ENCODE measurements around the gene TINAGL1.
A peak's percentile ranks its signal among the peaks of the same experiment; 100 is the strongest.

TINAGL1 gene

DNA sequence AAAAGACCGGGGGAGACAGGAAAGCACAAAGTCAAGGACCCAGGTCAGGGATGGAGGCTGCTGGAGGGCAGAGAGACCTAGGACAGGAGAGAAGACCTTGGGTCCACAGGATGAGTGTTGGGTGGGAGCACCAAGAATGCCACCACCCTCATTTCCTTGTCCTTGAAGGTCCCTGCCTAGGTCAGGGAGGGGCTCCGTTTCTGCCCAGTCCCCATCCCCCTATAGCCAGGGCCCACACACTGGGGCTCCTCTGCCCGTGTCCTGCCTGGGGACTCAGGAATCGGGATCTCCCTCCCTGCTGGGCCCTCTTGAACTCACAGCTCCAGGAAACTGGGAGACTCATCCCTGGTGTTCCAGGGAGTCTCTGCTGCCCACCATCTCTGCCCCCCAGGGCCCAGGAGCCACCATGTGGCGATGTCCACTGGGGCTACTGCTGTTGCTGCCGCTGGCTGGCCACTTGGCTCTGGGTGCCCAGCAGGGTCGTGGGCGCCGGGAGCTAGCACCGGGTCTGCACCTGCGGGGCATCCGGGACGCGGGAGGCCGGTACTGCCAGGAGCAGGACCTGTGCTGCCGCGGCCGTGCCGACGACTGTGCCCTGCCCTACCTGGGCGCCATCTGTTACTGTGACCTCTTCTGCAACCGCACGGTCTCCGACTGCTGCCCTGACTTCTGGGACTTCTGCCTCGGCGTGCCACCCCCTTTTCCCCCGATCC lies 584 bp downstream of the TINAGL1 start:
- H3K36me3 ChIP-seq (ENCODE audit: control insufficient read depth, insufficient read depth, low read length): no peaks in the 10 kb centered on the region
- H3K4me1 ChIP-seq (ENCODE audit: control insufficient read depth, insufficient read depth, low read length): peaks cover 43% of the 10 kb centered on the region
- no peaks in the 10 kb centered on the region for H3K27me3 ChIP-seq (ENCODE audit: control insufficient read depth, insufficient read depth, low read length)
- no peak overlapping the region for H3K9ac ChIP-seq (ENCODE audit: low read depth, low read length)
- no peak overlapping the region for H3K27ac ChIP-seq (ENCODE audit: low read depth, low read length)
- peak overlapping the region; percentile 47; the same call in 1 of the 2 replicates for H3K4me3 ChIP-seq (ENCODE audit: low read depth, low read length)
- H3K9me3 ChIP-seq (ENCODE audit: control insufficient read depth, insufficient read depth, low read length): no peaks in the 10 kb centered on the region

DNA sequence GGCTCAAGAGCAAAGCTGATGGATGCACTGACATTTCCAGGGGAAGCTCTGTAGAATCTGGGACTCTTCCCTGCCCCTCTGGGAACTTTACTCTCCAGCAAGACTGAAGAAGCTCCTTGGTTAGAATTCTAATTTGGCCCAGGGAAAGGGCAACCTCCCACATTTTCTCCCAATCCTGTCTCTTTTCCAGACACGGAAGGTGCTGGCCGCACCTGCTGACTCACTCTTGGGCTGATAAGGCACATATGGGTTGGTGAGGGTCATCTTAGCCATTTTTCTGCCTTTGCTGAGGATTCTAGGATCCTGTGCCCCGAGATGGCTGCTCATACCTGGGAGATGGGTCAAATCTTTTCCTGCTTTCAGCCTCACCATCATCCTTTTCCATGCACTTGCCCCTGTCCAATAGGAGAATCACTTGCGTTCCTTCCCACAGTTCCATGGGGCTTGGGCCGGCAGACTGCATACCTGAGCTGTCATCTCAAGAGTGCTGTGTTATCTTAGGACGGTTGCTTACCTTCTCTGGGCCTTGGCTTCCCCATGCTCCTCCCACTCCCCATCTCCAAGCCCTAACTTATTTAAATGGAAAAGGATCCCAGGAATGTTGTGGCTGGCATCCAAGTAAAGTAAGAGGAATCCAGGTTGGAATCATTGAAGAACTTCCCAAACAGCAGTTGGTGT lies 1.3 kb downstream of the TINAGL1 start:
- Histone ChIP-seq H3K4me1 (ENCODE audit: control insufficient read depth, insufficient read depth, low read length) (peaks cover 47% of the 10 kb centered on the region), H3K9ac (ENCODE audit: low read depth, low read length) (no peak overlapping the region), H3K27me3 (ENCODE audit: control insufficient read depth, insufficient read depth, low read length) (no peaks in the 10 kb centered on the region), H3K4me3 (ENCODE audit: low read depth, low read length) (no peak overlapping the region), H3K9me3 (ENCODE audit: control insufficient read depth, insufficient read depth, low read length) (no peaks in the 10 kb centered on the region), H3K27ac (ENCODE audit: low read depth, low read length) (no peak overlapping the region), H3K36me3 (ENCODE audit: control insufficient read depth, insufficient read depth, low read length) (no peaks in the 10 kb centered on the region)

DNA sequence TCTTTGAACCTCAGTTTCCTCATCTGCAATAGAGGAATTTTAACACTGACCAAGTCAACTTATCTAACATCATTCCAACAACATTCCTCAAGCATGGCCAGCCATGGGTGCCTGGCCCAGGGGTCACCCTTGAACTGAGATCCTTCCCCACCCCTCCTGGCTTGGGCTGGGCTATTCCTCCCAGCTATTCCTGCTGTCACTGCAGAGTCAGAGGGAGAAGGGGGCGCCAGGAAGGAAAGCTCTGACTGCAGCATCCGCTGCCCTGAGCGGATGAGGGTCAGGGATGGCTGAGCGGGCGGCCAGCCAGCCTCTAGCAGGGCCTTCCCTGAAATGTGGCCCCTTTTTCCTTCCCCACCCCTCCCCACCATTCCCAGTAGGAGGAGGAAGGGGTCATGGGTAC lies 3.1 kb downstream of the TINAGL1 start:
- H3K27me3 ChIP-seq (ENCODE audit: control insufficient read depth, insufficient read depth, low read length): no peaks in the 10 kb centered on the region
- H3K4me1 ChIP-seq (ENCODE audit: control insufficient read depth, insufficient read depth, low read length): peaks cover 50% of the 10 kb centered on the region
- H3K36me3 ChIP-seq (ENCODE audit: control insufficient read depth, insufficient read depth, low read length): no peaks in the 10 kb centered on the region
- H3K9ac ChIP-seq (ENCODE audit: low read depth, low read length): no peak overlapping the region
- no peak overlapping the region for H3K4me3 ChIP-seq (ENCODE audit: low read depth, low read length)
- no peaks in the 10 kb centered on the region for H3K9me3 ChIP-seq (ENCODE audit: control insufficient read depth, insufficient read depth, low read length)
- peak overlapping the region; percentile 17 for H3K27ac ChIP-seq (ENCODE audit: low read depth, low read length)

DNA sequence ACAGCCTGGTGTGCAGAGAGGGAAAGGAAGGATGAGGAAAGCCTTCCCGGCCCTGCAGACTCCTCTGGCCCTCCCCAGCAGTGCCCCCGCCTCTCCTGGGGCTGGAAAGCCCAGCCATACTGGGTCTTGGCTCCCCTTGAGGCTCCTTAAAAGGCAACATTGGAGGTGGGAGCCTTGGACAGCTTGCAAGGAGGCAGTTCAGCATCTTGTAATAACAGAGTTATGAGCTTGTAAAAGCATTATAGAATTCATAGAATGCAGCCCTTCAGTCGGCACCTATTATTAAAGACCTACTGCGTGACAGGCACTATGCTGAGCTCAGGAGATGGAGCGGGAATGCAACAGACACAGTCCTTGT lies 4.2 kb downstream of the TINAGL1 start:
- no peak overlapping the region for H3K27ac ChIP-seq (ENCODE audit: low read depth, low read length)
- H3K9me3 ChIP-seq (ENCODE audit: control insufficient read depth, insufficient read depth, low read length): no peaks in the 10 kb centered on the region
- no peak overlapping the region for H3K4me3 ChIP-seq (ENCODE audit: low read depth, low read length)
- no peak overlapping the region for H3K9ac ChIP-seq (ENCODE audit: low read depth, low read length)
- no peaks in the 10 kb centered on the region for H3K27me3 ChIP-seq (ENCODE audit: control insufficient read depth, insufficient read depth, low read length)
- H3K4me1 ChIP-seq (ENCODE audit: control insufficient read depth, insufficient read depth, low read length): peaks cover 47% of the 10 kb centered on the region
- H3K36me3 ChIP-seq (ENCODE audit: control insufficient read depth, insufficient read depth, low read length): no peaks in the 10 kb centered on the region

DNA sequence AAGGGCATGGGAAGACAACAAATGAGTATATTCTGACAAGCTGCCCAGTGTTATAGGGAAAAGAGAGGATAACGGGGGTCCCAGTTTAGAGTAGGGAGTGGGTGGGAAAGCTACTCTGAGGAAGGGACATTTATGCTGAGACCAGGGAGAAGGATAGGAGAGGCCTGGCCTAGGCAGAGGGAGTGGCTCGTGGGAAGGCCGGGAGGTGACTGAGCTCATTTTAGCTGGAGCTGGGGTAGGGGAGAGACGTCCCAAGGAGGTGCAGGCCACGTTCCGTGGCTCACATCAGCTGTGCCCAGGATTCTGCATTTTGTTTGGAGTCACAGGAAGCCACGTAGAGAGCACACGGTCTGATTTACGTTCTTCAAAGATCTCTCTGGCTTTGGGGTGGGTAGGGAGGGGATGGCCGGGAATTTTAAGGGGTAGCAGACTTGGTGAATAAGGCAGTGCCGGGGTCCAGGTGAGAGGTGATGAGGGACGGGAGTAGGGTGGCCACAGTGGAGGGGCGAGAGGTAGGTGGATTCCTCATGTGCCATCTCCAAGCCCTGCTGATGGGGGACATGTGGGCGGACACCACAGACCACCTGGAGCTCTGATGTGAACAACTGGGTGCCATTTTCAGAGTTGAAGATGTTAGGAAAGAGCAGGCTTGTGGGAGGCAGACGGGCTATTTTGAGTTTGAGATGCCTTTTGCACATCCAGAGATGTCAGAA lies 4.7 kb downstream of the TINAGL1 start:
- Histone ChIP-seq H3K4me3 (ENCODE audit: low read depth, low read length) (no peak overlapping the region), H3K9ac (ENCODE audit: low read depth, low read length) (no peak overlapping the region), H3K4me1 (ENCODE audit: control insufficient read depth, insufficient read depth, low read length) (peaks cover 42% of the 10 kb centered on the region), H3K36me3 (ENCODE audit: control insufficient read depth, insufficient read depth, low read length) (no peaks in the 10 kb centered on the region), H3K27me3 (ENCODE audit: control insufficient read depth, insufficient read depth, low read length) (no peaks in the 10 kb centered on the region), H3K27ac (ENCODE audit: low read depth, low read length) (no peak overlapping the region), H3K9me3 (ENCODE audit: control insufficient read depth, insufficient read depth, low read length) (no peaks in the 10 kb centered on the region)

DNA sequence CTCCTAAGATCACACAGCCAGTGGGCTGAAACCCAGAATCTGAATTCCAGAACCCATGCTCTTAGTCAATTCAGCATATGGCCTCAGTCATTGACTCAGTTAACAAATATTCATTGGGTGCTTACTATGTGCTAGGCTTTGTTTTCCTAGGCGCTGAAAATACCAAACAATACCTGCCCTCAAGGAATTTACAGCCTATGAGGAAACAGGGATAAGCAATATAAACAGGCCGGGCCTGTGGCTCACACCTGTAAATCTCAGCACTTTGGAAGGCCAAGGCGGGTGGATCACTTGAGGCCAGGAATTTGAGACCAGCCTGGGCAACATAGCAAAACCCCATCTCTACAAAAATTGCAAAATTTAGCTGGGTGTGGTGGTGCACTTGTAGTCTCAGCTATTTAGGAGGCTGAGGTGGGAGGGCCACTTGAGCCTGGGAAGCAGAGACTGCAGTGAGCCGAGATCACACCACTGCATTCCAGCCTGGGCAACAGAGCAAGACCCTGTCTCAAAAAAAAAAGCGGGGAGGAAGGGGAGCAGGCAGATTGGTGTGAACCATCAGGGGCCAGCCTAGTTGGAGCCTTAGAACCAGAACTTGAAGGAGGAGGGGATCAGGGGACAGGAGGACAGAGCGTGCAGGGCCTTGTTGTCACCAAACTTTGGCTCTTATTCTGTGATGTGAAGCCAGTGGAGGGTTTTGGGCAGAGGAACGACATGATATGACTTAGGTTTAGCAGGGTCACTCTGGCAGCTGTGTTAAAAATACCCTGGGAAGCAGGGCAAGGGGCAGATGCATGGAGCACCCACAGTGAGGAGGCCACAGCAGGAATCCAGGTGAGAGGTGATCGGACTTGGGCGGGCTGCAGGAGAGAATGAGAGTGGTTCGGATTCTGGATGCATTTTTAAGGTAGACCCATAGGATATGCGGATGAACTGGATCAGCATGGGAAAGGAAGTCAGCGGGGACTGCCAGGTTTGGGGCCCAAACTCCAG lies 5.8 kb downstream of the TINAGL1 start:
- H3K27me3 ChIP-seq (ENCODE audit: control insufficient read depth, insufficient read depth, low read length): no peaks in the 10 kb centered on the region
- H3K4me1 ChIP-seq (ENCODE audit: control insufficient read depth, insufficient read depth, low read length): peaks cover 33% of the 10 kb centered on the region
- H3K9me3 ChIP-seq (ENCODE audit: control insufficient read depth, insufficient read depth, low read length): no peaks in the 10 kb centered on the region
- no peak overlapping the region for H3K9ac ChIP-seq (ENCODE audit: low read depth, low read length)
- H3K27ac ChIP-seq (ENCODE audit: low read depth, low read length): no peak overlapping the region
- H3K4me3 ChIP-seq (ENCODE audit: low read depth, low read length): no peak overlapping the region
- H3K36me3 ChIP-seq (ENCODE audit: control insufficient read depth, insufficient read depth, low read length): no peaks in the 10 kb centered on the region

DNA sequence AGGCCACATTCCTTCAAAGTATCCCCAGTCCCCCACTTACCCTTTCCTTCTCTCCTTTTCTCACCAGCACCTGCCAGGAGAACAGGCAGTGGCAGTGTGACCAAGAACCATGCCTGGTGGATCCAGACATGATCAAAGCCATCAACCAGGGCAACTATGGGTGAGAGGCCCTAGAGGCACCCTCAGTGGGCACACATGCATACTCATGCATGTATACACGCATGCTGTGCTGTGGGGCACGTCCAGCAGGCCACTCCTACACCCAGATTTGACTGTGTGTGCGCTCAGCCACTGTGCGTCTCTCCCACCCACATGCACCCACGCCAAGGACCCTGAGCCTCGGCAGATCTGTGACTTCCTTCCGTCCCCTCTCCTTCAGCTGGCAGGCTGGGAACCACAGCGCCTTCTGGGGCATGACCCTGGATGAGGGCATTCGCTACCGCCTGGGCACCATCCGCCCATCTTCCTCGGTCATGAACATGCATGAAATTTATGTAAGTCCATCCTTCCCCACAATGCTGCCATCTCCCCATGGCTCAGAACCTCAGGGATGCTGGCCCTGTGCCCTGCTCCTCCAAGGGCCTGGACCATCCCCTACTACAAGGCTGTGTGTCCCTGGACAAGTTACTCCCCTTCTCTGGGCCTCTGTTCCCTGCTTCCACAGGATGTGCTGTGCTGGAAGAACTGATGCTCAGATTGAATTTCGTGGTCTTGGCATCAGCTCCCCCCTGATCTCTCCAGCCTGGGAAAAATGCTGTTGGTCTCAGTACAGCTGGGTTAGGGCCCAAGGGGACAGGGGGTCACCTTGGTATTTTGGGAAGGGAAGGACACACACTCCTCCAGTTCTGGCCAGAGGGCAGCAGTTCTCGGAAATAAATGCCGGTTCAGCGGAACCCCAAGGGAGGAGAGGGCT lies 7.0 kb downstream of the TINAGL1 start:
- no peaks in the 10 kb centered on the region for H3K36me3 ChIP-seq (ENCODE audit: control insufficient read depth, insufficient read depth, low read length)
- no peak overlapping the region for H3K27ac ChIP-seq (ENCODE audit: low read depth, low read length)
- no peak overlapping the region for H3K9ac ChIP-seq (ENCODE audit: low read depth, low read length)
- H3K27me3 ChIP-seq (ENCODE audit: control insufficient read depth, insufficient read depth, low read length): no peaks in the 10 kb centered on the region; the same call in 1 of the 2 replicates
- no peaks in the 10 kb centered on the region for H3K9me3 ChIP-seq (ENCODE audit: control insufficient read depth, insufficient read depth, low read length)
- peaks cover 33% of the 10 kb centered on the region for H3K4me1 ChIP-seq (ENCODE audit: control insufficient read depth, insufficient read depth, low read length)
- no peak overlapping the region for H3K4me3 ChIP-seq (ENCODE audit: low read depth, low read length)

DNA sequence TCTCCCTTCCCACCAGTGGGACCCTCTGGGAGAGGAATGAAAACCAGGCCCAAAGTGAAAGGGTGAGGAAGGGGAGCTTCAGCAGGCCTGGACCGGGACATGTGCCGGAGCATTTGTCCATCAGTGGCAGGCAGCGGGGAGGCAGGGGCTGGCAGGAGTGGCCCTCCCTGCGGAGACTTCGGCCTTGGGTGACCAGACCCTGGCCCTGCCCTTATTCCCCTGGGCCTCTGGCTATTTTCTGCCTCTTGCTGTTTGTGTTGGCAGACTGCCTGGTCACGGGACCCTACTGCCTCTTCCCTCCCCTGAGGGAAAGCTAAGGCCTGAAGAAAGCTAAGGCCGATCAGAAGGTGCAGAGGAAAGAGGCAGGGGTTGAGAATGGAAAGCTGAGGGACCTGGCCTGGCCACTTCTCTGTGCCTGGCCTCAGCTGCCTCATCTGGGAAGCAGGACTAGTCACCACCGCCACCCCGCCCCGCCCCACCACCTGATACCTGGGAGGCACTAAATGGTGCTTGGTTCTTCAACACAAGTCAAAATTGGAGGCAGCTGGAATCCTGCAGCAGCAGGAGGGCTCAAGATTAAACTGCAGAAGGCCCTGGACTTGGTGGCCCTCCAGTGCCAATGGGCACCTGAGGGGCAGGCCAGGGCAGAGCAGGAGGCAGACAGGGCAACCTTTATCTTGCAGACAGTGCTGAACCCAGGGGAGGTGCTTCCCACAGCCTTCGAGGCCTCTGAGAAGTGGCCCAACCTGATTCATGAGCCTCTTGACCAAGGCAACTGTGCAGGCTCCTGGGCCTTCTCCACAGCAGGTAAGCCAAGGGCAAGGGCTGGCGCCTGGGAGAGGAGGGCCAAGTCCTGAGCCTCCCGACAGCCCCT lies 7.9 kb downstream of the TINAGL1 start:
- no peak overlapping the region for H3K27ac ChIP-seq (ENCODE audit: low read depth, low read length)

DNA sequence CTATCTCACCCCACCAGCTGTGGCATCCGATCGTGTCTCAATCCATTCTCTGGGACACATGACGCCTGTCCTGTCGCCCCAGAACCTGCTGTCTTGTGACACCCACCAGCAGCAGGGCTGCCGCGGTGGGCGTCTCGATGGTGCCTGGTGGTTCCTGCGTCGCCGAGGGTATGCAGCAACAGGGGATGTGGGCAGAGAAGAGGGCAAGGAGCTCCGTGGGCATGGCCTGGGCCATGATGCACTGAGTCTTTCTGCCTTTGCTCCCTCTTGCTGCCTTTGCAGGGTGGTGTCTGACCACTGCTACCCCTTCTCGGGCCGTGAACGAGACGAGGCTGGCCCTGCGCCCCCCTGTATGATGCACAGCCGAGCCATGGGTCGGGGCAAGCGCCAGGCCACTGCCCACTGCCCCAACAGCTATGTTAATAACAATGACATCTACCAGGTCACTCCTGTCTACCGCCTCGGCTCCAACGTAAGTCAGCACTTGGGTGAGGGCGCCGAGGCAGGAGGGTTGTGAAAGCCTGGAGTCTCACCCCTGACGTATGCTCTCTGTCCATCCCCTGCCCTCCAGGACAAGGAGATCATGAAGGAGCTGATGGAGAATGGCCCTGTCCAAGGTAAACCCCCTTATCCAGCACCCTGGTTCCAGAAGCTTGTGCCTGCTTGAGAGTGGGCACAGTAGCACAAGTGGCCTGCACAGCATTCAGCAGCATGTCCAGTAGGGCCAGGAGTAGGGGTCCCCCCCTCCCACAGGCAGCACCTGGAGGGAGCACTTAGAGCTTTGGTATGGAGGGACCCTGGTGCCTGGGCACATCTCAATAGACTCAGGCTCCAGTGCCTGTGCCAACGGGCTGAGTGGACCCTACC lies 8.8 kb downstream of the TINAGL1 start:
- peaks cover 6% of the 10 kb centered on the region for H3K27me3 ChIP-seq (ENCODE audit: control insufficient read depth, insufficient read depth, low read length)
- H3K9ac ChIP-seq (ENCODE audit: low read depth, low read length): no peak overlapping the region
- no peak overlapping the region for H3K27ac ChIP-seq (ENCODE audit: low read depth, low read length)
- no peak overlapping the region for H3K4me3 ChIP-seq (ENCODE audit: low read depth, low read length)
- H3K36me3 ChIP-seq (ENCODE audit: control insufficient read depth, insufficient read depth, low read length): no peaks in the 10 kb centered on the region
- H3K4me1 ChIP-seq (ENCODE audit: control insufficient read depth, insufficient read depth, low read length): peaks cover 22% of the 10 kb centered on the region
- H3K9me3 ChIP-seq (ENCODE audit: control insufficient read depth, insufficient read depth, low read length): no peaks in the 10 kb centered on the region

More for the DNA sequence above, 7.9 kb downstream of the TINAGL1 start:
- Histone ChIP-seq H3K4me3 (ENCODE audit: low read depth, low read length) (no peak overlapping the region), H3K4me1 (ENCODE audit: control insufficient read depth, insufficient read depth, low read length) (peaks cover 31% of the 10 kb centered on the region), H3K27me3 (ENCODE audit: control insufficient read depth, insufficient read depth, low read length) (peaks cover 3% of the 10 kb centered on the region), H3K9ac (ENCODE audit: low read depth, low read length) (no peak overlapping the region), H3K9me3 (ENCODE audit: control insufficient read depth, insufficient read depth, low read length) (no peaks in the 10 kb centered on the region), H3K36me3 (ENCODE audit: control insufficient read depth, insufficient read depth, low read length) (no peaks in the 10 kb centered on the region)

All from HUES48 (cell line).